ENCODE measurements around the gene SHLD1.
A peak's percentile ranks its signal among the peaks of the same experiment; 100 is the strongest.
"Not testable (repeated sequence)": the region's sequence is repeated elsewhere in the genome, so short reads cannot be mapped to it uniquely, and the experiment has no call there.

SHLD1 gene

GRCh38 chr20:5735845-5736510 lies 14.2 kb upstream of the SHLD1 start:
- no peak for DNase-seq

GRCh38 chr20:5737619-5737953 lies 12.6 kb upstream of the SHLD1 start:
- DNase-seq, result no peak

DNA sequence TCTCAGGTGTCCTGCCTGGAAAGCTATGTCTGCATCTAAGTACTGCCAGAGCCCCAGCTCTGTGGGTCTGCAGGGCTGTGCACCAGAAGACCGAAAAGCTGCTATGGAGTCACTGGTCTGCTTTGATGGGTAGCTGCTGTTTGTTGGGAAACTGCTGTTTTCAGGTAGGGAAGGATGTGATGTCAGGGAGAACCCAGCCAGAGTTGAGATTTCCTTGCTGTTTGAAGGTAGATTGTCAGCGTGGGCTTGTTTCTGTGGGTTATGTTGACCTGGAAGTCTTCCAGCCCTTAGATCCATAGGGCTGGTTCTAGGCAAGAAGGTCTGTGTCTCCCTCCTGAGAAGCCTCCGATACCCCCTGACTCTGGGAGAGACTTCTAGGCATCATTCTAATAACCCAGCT lies 12.2 kb upstream of the SHLD1 start:
- DNase-seq, result no peak

DNA sequence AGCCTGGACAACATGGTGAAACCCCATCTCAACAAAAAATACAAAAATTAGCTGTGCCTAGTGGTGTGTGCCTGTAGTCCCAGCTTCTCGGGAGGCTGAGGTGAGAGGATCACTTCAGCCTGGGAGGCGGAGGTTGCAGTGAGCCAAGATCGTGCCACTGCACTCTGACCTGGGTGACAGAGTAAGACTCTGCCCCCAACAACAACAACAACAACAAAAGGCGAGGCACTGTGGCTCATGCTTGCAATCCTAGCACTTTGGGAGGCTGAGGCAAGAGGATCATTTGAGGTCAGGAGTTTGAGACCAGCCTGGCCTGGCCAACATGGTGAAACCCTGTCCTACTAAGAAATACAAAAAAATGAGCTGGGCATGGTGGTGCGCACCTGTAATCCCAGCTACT lies 9.6 kb upstream of the SHLD1 start:
- not testable (repeated sequence) for DNase-seq

DNA sequence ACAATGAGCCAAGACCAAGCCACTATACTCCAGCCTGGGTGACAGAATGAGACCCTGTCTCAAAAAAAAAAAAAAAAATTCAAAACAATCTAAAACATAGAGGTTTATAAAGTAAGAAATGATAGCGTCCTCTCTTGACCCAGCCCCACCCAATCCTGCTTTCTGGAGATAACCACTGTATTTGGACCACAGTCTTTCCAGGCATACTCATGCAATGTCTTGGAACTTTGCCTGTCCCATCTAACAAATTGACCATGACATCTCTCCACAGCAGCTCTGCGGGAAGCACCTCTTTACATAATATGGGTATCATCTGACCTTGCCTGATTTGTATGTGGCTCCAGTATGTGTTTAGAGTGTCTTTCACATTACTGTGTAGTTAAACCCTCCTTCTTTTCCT lies 9.1 kb upstream of the SHLD1 start:
- DNase-seq, result no peak

GRCh38 chr20:5742041-5742440 lies 8.2 kb upstream of the SHLD1 start:
- DNase-seq, result no peak

- DNase-seq, result no peak
These were observed 4.7 kb upstream of the SHLD1 start for GRCh38 chr20:5745416-5746030.

DNA sequence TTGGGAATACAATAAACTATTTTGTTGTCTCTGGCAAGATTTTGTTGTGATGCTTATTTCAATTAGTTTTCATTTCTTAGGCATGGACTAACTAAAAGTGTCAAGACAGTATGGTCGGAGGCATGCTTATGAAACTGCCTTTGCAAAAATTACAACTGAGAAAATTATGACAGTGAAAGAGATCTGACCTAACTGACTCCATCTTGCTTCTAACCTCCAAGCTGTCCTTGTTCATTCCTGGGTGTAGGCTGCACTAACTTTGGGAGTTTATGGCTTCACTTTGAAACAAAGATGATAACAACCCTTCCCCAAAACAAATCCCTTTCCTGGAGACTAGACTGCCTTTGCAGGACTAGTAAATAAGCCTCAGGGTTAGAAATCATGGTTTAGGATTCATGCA lies 4.1 kb upstream of the SHLD1 start:
- DNase-seq, result no peak

- no peak for DNase-seq
These were observed 2.0 kb upstream of the SHLD1 start for GRCh38 chr20:5748246-5748645.

GRCh38 chr20:5749512-5749951 lies 669 bp upstream of the SHLD1 start:
- not testable (repeated sequence) for DNase-seq

DNA sequence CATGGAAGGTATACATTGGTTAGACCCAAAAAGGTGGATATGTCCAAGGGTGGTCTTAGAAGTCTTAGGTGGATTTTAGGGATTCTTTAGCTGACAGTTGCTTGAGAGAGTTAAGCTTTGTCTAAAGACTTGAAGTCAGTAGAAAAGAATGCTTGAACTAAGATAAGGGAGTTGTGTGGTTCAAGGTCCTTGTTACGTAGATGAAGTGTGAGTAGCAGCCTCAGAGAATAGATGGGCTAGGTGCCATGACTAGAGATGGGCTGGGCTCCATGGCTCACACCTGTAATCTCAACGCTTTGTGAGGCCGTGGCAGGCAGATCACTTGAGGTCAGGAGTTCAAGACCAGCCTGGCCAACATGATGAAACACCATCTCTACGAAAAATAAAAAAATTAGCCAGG lies 1.7 kb downstream of the SHLD1 start:
- DNase-seq, result no peak

DNA sequence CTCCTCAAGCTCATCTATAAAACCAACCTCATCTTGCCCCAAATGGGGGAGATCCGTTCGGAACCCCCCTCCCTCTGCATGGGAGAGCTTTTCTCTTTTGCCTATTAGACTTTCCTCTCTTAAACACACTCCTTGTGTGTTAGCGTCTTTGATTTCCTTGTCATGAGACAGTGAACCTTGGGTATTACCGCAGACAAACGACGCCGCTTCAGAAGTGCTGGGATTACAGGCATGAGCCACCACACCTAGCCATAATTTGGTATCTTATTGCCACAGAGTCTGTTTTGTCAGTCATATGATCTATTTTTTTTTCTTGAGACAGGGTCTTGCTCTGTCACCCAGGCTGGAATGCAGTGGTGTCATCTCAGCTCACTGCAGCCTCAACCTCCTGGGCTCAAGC lies 3.6 kb downstream of the SHLD1 start:
- no peak for DNase-seq

- DNase-seq, result no peak
These were observed 7.7 kb downstream of the SHLD1 start for GRCh38 chr20:5757949-5758348.

DNA sequence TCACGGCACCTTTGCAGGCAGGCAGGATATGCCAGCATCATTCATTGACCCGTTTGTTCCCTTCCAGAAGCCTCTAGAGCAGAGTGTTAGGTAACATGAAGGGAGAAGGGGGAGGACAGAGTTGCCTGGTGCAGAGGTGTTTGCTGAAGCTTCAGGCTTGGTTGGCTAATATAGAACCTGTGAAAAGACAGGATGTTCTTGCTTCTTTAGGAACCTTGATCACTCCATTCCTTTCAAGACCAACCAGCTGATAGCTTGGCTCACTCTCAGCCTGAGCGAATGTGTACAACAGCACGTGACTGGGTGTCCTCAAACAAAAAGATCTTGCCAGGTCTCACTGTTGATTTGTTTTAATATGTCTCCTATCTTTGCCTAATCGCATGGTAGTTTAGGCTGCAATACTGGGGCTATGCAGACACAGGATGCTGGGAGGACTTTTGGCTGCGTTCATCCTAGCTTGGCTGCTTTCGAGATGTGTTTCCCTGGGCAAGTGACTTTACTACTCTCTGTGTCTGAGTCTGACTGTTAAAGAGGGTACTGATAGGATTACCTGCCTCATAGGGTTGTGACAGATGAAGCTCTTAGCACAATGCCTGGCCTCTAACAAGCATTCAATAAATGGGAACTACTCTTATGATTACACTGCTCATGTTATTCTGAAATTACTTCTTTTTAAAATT lies 16.0 kb downstream of the SHLD1 start:
- peak in 1 of 51 donors; percentile 8 for DNase-seq

GRCh38 chr20:5767493-5768098 lies 17.4 kb downstream of the SHLD1 start:
- no peak for DNase-seq

GRCh38 chr20:5770231-5770986 lies 20.2 kb downstream of the SHLD1 start:
- DNase-seq, result peak in 1 of 51 donors; percentile 2

DNA sequence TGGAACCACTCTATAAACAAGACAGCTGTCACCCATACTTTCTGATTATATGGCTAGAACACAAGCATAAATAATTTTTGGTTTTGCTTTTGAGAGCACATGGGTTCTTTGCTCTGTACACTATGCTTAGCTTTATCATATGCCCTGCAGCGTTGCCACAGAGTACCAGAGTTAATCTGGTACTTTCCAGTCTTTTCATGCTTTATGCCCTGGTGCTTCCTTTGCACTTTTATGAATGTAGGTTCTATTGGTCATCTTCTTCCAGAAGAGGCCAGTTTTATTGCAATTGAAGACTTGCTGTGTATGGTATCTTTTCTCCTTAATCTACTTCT lies 20.8 kb downstream of the SHLD1 start:
- no peak for DNase-seq

GRCh38 chr20:5772704-5773103 lies 22.5 kb downstream of the SHLD1 start:
- no peak for DNase-seq

GRCh38 chr20:5773589-5773988 lies 23.4 kb downstream of the SHLD1 start:
- DNase-seq, result no peak

GRCh38 chr20:5776077-5776476 lies 25.9 kb downstream of the SHLD1 start:
- DNase-seq, result no peak

DNA sequence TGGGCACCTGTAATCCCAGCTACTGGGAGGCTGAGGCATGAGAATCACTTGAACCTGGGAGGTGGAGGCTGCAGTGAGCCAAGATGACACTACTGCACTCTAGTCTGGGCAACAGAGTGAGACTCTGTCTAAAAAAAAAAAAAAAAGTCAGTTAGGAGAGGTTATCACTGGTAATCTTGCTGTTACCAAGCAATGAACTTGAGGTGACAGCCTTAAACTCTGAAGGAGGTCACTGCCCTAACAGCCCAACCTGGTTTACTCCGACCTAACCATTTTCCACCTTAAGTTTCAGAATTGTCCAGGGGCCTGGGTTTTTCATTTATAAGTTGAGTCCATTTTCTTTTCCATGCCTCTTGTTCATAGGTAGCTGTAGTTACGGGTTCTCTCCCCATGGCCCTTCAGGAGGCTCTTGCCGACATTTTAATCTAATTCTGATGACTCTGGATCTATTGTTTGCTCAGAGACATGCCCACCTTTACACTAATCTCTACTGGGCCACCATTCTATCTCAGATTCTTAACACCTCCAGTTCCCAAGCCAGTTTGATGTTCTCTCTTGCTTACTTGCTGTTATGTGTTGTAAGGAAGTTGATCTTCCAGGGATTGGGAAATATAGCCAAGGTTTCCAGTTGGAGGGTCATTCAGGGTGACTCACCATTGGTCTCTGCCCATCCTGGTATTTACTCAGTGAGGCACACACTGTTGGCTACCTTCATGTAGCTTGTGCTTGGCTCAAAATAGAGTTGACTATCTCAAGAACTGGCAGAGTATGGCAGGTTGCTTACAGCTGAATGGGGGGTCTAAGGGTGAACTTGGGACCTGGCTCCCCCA lies 29.1 kb downstream of the SHLD1 start:
- DNase-seq, result no peak
